Breast epithelium (tissue), 3 donors: ENCODE measurements around the gene PIAS1.

Source experiments
- POLR2A ChIP-seq: fragments of 450-650 bp; IDR thresholded peaks from one replicate; pipeline ENCODE4 v1.6.1; 2016; ENCODE audit warnings: antibody characterized with exemption, mild to moderate bottlenecking, moderate library complexity
- POLR2AphosphoS5 ChIP-seq, 3 donors: sonication (generic); formaldehyde crosslinking; IDR thresholded peaks; one replicate each; pipeline ENCODE4 v1.6.1; 2017; ENCODE audit warnings: antibody characterized with exemption in 3 of 3
- TF ChIP-seq, protein P1 (sequence below), 3 donors: fragments of 450-650 bp; IDR thresholded peaks; one replicate each; pipeline ENCODE4 v1.5.1; 2016 to 2017; ENCODE audit warnings: antibody characterized with exemption in 3 of 3, mild to moderate bottlenecking in 3 of 3, moderate library complexity in 3 of 3

- TF ChIP-seq, protein P1, sequence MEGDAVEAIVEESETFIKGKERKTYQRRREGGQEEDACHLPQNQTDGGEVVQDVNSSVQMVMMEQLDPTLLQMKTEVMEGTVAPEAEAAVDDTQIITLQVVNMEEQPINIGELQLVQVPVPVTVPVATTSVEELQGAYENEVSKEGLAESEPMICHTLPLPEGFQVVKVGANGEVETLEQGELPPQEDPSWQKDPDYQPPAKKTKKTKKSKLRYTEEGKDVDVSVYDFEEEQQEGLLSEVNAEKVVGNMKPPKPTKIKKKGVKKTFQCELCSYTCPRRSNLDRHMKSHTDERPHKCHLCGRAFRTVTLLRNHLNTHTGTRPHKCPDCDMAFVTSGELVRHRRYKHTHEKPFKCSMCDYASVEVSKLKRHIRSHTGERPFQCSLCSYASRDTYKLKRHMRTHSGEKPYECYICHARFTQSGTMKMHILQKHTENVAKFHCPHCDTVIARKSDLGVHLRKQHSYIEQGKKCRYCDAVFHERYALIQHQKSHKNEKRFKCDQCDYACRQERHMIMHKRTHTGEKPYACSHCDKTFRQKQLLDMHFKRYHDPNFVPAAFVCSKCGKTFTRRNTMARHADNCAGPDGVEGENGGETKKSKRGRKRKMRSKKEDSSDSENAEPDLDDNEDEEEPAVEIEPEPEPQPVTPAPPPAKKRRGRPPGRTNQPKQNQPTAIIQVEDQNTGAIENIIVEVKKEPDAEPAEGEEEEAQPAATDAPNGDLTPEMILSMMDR (IDR thresholded peaks at IDR 0.05): no peak
- TF ChIP-seq POLR2A (no peak), POLR2AphosphoS5 (IDR thresholded peaks at IDR 0.05) (no peak)
These were observed 174.2 kb downstream of the PIAS1 start for GRCh38 chr15:68228143-68228970.
